Neural crest cell (in vitro differentiated cells): ENCODE data around the gene TRIB2. TPM values are rescaled to one million over a fixed set of nuclear protein-coding genes. Genes with fewer than 3 reads are reported as not detected.
A peak's percentile ranks its signal among the peaks of the same experiment; 100 is the strongest.

Source experiments
- DNase-seq: peaks from one replicate; pipeline ENCODE4 v3.0.0; 2021; ENCODE audit warnings: low read depth, mixed read lengths, low spot score
- H3K27ac Mint-ChIP-seq: one replicate; pipeline ENCODE4 v1.8.0; 2021; ENCODE audit warnings: mild to moderate bottlenecking, mixed read lengths; ENCODE audit not compliant: unreplicated experiment
- H3K27me3 Mint-ChIP-seq: 2 replicates; pipeline ENCODE4 v1.8.0; 2021; ENCODE audit warnings: low read depth, mild to moderate bottlenecking, mixed read lengths
- H3K36me3 Mint-ChIP-seq: 2 replicates; pipeline ENCODE4 v1.8.0; 2021; ENCODE audit warnings: low read depth, mild to moderate bottlenecking, mixed read lengths
- H3K4me1 Mint-ChIP-seq: 2 replicates; pipeline ENCODE4 v1.8.0; 2021; ENCODE audit warnings: mixed read lengths
- H3K4me3 Mint-ChIP-seq: one replicate; pipeline ENCODE4 v1.8.0; 2021; ENCODE audit warnings: mild to moderate bottlenecking, mixed read lengths
- H3K9me3 Mint-ChIP-seq: 2 replicates; pipeline ENCODE4 v1.8.0; 2021; ENCODE audit warnings: mixed read lengths
- CTCF ChIP-seq: fragments of 200-600 bp; sonication (generic); conservative IDR thresholded peaks from 2 replicates; pipeline ENCODE4 v1.5.0; 2021; ENCODE audit warnings: antibody characterized with exemption, mild to moderate bottlenecking
- total RNA-seq: library from RNA; stranded (reverse); gene quantifications from 2 replicates; pipeline ENCODE4 v1.2.1, GENCODE V29; 2021

The TRIB2 gene
- total RNA-seq, 1 donor from 2014 or later: 74.3 TPM

- H3K27ac Mint-ChIP-seq: no peak overlapping the region
- no peaks in the 10 kb centered on the region for H3K27me3 Mint-ChIP-seq
- no peak for TF ChIP-seq CTCF
- DNase-seq: no peak
- H3K9me3 Mint-ChIP-seq: no peaks in the 10 kb centered on the region
- H3K36me3 Mint-ChIP-seq: peaks cover 41% of the 10 kb centered on the region
- H3K4me1 Mint-ChIP-seq: peaks cover 72% of the 10 kb centered on the region
- no peak overlapping the region for H3K4me3 Mint-ChIP-seq
Measured at GRCh38 chr2:12727641-12728040, 10.9 kb downstream of the TRIB2 start.

DNA sequence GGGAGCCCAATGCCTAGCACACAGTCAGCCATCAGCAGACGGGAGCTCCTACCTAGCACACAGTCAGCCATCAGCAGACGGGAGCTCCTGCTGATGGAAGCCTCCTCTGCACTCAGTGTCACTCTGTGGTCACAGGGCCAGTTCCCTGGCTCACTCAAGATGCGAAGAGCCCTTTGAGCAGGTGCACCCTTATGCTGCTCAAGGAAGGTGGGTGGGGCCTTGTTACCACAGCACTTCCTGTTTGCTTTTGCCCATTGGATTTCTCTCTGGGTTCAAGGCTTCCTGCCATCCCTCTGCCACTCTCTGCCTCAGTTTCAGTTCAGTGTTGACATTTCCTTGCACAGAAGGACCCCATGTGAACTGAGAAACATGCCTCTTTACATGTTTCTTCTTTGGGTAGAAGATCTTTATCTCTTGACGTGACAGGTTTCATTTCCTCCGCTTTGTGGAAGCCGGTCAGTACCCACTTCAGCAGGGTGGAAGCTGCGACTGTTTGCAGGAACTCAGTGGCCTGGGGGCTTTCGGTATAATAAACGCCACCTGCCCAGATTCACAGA, 11.6 kb downstream of the TRIB2 start:
- no peak overlapping the region for H3K4me3 Mint-ChIP-seq
- no peak for TF ChIP-seq CTCF
- H3K9me3 Mint-ChIP-seq: no peaks in the 10 kb centered on the region
- no peak for DNase-seq
- H3K36me3 Mint-ChIP-seq: peaks cover 39% of the 10 kb centered on the region
- H3K4me1 Mint-ChIP-seq: peaks cover 71% of the 10 kb centered on the region
- no peak overlapping the region for H3K27ac Mint-ChIP-seq
- H3K27me3 Mint-ChIP-seq: no peaks in the 10 kb centered on the region

DNA sequence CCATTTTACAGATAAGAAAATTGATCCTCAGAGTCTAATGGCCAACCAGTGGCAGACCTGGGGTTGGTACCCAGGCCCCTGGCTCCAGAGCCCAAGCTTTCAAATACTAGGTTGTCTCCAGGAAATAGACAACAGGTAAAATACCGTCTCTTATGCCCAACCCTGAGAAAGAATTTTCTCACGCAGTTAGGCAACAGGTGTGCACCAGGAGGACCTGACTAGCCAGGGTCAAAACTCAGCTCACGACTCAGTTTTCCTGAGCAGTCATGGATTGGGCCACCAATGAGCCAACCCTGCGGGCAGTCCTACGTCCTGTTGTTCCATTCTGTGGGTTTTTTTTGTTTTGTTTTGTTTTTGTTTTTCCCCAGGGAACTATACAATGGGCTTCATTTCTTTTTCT, 13.5 kb downstream of the TRIB2 start:
- peaks cover 31% of the 10 kb centered on the region for H3K36me3 Mint-ChIP-seq
- no peaks in the 10 kb centered on the region for H3K9me3 Mint-ChIP-seq
- no peak for TF ChIP-seq CTCF
- H3K4me3 Mint-ChIP-seq: no peak overlapping the region
- no peak for DNase-seq
- no peaks in the 10 kb centered on the region for H3K27me3 Mint-ChIP-seq
- H3K4me1 Mint-ChIP-seq: peaks cover 70% of the 10 kb centered on the region
- H3K27ac Mint-ChIP-seq: no peak overlapping the region

- no peak for DNase-seq
- Mint-ChIP-seq H3K36me3 (peaks cover 34% of the 10 kb centered on the region), H3K27ac (peak overlapping the region; percentile 78), H3K9me3 (no peaks in the 10 kb centered on the region), H3K4me3 (peak overlapping the region; percentile 54), H3K27me3 (no peaks in the 10 kb centered on the region), H3K4me1 (peaks cover 68% of the 10 kb centered on the region)
- TF ChIP-seq CTCF: no peak
Measured at GRCh38 chr2:12731701-12732280, 15.1 kb downstream of the TRIB2 start.

DNA sequence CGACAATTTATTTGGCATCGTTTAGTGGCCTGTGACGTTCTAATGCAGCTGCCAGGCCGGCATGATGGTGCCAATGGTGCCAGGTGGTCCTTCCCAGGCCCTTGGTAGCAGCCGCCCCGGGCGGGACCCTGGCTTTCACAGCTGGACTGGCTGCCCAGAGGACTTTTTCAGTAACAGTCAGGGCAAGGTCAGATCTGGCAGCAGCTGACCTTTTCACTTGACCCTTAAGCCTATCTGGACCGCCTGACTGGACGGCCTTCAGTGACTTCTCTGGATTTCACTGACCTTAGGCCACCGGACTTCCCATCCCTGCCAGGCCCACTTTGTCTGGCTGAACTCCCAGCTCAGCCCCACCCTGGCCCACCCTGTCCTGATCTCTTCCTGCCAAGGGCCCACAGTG, 15.9 kb downstream of the TRIB2 start:
- H3K27me3 Mint-ChIP-seq: no peaks in the 10 kb centered on the region
- no peak for TF ChIP-seq CTCF
- H3K4me3 Mint-ChIP-seq: peak overlapping the region; percentile 54
- H3K36me3 Mint-ChIP-seq: peaks cover 37% of the 10 kb centered on the region
- H3K27ac Mint-ChIP-seq: peak overlapping the region; percentile 81
- no peaks in the 10 kb centered on the region for H3K9me3 Mint-ChIP-seq
- peaks cover 72% of the 10 kb centered on the region for H3K4me1 Mint-ChIP-seq
- no peak for DNase-seq
